Stimulated activated CD4-positive, alpha-beta T cell treated with anti-CD3 and anti-CD28 coated beads, TNF-alpha, amount 100 ng/mL, for 1 hour (primary cell): ENCODE data around the gene NKG7.

Experiments
- DNase-seq, 3 donors: peaks; one replicate each; pipeline ENCODE4 v3.0.0-alpha.2; 2020; ENCODE audit warnings: low read depth in 3 of 3, low spot score in 1 of 3

The NKG7 gene

DNA sequence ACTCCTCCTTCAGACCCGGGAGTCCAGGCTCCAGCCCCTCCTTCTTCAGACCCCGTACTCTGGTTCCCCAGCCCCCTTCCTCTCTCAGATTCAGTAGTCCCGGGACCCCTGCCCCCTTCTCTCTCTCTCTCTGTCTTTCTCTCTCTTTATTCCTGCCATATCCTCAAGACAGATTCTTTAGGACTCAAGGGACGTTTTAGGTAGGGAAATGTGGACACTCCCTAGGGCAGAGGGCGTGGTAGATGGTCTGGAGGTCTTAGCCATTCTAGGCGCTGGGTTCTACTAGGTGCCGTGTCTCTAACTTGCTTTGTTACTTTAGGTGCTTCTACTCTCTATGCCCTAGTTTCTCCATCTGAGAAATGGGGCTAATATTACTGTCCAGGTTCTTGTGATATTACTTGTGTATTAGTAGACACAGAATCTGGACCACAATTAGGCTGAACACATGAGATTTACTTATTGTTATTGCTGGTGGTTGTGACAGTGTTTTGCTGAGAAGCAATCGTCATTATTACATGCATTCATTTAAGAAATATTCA lies 18.7 kb upstream of the NKG7 start:
- DNase-seq: no peak

DNA sequence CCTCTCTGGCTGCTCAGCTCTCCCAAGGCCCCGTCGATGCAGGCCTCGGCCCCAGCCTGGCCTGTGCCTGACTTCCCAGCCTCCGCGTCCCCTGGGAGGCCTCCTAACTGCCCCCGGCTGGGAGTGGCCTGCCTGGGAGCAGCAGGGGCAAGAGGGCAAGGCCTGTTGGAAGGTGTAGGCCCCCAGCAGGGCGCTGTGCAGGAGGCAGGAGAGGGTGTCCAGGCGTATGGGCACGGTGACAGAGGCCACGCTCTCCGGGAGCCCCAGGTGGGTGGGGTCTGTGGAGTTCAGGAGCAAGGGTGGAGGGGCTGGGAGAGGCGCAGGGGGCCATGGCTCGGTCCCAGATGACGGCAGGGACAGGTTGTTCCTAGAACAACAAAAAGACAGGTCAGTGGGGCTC lies 16.7 kb upstream of the NKG7 start:
- DNase-seq: no peak

DNA sequence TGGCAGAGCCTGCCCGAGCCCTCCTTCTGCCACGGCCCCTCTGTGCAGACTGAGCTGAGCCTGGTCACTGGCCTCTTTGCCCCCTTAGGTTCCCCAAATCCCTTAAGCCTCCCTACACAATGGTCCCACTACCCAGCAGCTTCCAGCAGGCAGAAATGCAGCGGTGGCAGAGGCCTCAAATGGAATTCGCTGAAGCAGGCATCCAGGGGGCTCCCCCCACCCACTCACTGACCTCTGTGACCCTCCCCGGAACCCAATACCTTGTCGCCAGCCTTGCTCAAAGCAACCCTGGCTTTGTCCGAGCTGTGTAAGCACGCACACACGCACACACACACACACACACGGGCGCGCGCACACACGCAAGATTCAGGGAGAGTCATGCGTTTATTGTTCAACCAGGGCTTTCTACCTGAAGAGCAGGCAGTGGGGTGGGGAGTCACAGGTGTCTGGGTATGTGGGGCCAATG lies 15.5 kb upstream of the NKG7 start, which contains the start of gene LIM2:
LIM2 (minus strand) TSS at position 51 of the 466 bp plus-strand sequence. CDS start 531 bp downstream, outside the sequence.
- DNase-seq: no peak

DNA sequence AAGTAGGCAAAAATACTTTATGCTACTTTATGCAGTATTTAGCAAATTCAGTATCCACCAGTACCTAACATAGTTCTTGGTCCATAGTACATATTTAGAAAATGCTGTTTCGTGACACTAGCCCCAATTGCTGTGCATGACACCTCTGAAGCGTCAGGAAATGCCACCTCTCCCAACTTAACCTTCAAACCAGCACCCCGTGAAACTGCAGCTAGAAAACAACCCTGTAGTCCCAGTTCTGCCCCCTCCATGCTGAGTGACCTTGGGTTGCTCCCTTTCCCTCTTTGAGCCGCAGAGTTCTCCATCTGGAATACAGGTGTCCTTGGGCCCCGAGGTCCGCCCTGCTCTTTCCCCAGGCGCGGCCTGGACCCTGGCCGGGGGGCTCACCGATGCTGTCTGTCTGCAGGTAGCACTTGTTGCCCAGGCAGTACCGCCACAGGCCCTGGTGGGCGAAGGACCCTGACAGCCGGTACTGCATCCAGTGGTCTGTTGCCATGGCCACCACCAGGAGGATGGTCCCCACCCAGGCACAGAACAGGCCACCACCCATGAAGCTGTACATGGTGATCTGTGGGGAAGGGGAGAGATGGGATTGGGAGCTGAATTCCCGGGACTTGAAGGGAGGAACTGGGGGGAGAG lies 14.5 kb upstream of the NKG7 start:
- no peak for DNase-seq

DNA sequence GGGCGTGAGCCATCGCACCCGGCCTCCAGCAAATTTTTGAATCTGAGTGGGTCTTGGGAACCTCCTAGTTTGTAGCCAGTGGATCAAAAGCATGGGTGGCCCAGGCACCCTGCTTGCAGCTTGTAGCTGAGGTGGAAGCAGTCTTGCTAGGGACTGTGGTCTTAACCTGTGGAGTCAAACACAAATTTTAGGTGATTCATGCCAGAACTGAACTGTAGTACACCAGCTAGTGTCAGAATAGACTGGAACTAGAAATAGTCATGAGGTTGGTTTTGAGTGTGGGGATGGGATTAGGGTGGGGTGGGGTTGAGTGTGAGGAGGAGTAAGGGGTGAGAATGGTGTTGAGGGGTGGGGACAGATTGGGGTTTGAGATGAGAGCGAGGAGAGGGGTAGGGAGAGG lies 9.6 kb upstream of the NKG7 start:
- no peak for DNase-seq

DNA sequence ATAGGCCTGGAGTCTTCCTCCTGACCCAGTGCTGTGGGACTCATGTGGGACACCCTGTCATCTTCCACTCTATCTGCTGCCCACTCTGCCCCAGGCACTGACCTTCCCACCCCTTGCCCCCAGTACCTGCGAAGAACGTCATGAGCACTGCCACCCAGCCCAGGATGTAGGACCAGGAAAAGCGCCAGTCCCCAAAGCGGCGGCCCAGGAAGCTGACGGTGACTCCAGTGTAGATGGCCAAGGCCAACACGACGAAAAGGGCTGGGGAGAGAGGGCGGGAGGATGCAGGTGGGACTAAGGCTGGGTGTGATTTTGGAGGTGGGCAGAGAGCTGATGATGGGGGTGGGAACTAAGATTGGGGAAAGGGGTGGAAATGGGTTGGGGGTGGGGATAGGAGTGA lies 7.9 kb upstream of the NKG7 start:
- no peak for DNase-seq

DNA sequence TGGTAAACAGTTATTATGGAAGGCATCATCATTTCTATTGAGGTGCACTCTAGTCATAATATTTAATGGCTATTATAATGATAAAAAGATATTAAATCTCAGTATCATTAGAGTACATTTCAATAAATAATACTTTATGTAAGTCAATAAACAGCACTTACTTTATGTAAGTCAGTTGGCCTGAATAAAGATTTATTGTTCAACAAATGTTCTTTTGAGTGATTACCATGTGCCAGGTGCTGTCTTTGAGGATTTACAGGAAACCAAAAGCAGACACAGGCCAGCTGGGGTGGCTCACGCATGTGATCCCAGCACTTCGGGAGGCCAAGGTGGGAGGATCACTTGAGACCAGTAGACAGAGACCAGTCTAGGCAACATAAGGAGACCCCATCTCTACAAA lies 5.0 kb upstream of the NKG7 start:
- no peak for DNase-seq

DNA sequence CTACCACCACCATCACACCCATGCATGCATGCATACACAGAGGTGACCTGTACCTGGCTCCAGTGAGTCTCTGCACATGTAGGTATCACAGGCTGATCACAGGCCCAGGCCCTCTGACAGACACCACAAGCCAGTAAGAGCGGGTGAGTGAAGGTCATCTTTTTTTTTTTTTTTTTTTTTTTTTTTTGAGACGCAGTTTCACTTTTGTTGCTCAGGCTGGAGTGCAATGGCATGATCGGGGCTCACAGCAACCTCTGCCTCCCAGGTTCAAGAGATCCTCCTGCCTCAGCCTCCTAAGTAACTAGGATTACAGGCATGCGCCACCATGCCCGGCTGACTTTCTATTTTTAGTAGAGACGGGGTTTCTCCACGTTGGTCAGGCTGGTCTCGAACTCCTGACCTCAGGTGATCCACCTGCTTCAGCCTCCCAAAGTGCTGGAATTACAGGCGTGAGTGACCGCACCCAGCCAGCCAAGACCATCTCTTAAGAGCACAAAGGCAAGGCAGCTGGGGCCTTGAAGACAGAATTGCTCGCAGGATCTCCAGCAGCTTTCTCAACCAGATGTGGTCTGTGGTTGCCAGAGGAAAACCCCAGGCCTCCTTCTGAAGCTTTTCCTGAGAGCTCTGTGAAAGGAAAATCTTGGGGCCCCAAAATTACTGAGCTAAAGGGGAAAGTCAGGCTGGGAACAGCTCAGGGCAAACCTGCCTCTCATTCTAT lies 3.2 kb upstream of the NKG7 start:
- no peak for DNase-seq

DNA sequence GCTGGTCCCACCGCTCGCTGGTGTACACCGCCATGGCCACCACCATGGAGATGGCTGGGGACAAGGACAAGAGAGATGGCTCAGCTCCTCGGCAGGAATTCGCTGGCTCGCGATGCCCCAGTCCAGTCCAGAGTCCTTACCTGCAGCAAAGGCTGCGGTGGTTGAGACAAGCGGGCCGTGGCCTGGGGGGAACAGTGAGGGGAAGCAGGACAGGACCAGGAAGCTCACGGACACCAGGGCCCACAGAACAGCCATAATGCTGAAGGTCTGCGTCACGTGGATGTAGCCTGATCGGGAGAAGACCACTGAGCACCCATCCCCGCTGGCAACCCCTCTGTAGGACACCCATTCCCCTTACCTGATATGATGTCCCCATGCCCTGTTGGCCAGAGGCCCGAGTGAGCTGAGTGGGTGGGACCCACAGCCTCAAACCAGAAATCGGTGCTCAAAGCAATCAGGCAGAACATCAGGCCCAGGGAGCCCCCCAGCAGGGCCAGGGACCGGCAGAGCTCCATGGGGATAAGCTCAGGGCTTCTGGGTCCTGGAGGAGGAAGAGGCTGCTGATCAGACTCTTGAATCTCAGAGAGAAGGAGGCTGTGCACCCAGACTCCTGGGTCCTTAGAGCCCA lies 319 bp downstream of the NKG7 start:
- DNase-seq: no peak

DNA sequence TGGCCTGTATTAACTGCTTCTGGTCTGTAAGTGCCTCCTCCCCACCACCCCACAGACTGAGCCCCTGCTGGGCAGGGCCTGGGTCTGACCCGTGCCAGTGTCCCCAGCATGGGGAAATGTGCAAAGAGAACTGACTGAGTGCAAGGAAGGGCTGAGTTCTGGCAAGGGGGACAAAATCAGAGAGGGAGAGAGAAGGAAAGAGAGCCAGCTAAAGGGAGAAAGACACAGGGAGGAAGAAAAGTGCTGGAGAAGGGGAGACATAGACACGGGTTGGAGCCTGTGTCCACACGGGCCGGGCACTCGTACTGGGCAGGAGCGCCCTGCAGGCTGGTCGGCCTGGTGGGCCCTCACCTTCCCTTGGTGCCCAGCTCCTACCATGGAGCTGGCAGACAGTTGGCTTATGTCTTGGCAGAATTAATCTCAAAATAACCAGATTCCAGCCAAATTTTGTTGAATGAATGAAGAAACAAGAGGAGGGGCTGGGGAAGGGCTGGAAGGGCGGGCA lies 1.2 kb downstream of the NKG7 start:
- DNase-seq: no peak

DNA sequence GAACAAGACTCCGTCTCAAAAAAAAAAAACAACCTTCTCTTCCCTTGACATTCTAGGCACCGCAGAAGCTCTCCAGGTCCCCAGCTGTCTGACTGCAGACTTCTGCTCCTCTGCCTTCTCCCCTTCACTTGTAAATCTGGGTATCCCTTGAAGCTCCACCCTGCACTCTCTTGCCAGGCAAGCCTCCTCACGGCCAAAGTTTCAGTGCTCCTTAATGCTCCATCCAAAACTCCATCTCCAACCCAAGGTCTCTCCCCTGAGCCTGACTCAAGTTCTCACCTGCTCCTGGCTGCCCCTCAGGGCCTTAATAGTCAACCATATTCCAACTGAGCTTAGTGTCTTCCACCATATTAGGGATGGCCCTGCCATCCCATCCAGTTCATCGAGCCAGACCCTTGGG lies 2.2 kb downstream of the NKG7 start:
- no peak for DNase-seq

DNA sequence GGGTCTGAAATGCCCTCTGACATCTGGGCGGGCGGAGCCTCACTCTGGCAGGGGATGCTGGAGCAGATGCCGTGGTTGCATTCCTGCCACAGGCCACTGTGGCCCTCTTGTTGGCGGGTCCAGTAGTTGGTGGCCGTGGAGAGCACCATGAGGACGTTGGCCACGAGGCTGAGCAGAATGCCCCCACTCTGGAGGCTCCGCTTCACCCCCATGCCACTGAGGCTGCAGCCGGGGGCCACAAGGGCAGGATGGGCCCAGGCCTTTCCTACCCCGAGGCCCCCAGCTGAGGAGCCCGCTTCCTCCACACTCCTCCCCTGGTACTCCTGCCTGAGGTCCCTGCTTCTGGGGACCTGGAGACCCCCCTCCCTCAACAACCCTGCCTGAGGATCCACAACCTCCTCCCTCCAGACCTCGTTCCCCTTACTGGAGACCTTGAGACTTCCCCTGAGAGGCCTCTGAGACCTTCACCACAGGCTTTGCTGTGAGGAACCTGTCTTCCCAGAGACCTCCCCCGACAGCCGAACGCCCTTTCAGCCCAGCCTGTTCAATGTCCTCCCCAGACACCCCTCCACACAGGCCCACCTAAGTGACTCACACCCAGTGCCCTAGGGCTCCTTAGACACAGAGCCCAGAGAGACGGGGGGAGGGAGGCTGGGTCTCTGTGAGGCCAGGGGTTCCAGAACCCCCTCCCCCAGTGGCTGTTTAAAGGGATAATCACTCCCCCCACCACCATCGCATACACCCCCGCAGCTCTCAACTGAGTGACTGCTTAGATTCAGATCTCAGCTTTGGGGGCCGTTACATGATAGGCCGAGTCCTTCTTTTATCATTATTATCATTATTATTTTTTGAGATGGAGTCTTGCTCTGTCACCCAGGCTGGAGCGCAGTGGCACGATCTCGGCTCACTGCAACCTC lies 3.8 kb downstream of the NKG7 start, which contains the start of gene CLDND2:
CLDND2 (minus strand) TSS at position 638 of the 917 bp plus-strand sequence; CDS start at position 212, 426 bp downstream.
- no peak for DNase-seq

DNA sequence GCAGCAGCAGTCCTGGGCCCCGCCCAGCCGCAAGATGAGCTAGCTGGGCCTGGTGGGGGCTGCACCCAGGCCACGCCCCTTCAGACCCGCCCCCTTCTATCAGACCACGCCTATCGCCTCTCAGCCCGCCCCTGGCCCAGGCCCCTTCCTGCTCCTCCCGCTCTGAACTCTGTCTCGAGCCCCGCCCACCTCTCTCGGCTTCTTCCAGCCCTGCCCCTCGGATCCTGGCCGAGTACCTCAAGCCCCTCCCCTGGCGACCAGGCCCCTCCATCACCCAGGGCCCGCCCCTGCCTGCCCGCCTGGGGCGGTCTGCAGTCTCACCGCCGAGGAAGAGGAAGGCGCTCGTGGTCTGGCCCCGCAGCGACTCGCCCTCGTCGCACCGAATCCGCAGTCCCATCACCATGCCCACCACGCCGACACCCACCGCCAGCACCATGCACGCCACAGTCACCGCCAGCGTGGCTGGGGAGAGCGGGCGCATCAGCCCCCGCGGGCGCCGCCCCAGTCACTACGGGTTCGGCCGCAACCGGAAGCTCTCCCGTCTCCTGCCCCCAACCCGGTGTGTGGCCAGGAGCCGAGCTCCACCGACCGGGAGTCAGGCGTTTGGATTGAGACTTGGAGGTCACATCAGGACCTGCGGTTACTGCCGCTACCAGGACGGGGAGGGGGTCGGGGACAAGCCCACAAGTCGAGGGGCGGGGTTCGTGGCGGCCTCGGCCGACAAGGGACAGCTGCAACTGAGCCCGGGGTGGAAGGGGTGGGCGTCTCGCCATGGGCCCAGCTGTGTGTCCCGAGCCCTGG lies 4.7 kb downstream of the NKG7 start:
- peak; percentile 88 to 98 (median 90) for DNase-seq

DNA sequence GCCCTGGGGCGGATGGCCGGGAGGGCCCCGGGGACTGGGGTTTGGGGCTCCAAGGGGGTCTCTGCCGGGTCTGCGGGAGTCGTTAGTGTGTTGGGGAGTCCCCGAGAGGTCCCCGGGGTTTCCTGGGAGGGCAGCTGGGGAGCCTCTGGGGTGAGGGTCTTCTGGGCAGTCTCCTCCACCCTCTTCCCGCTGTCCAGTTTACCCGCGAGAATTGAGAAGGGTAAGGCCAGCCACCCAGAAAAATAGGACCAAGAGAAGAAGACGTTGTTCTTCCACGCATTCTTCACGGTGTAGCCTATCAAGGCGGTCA lies 5.2 kb downstream of the NKG7 start:
- DNase-seq: no peak

DNA sequence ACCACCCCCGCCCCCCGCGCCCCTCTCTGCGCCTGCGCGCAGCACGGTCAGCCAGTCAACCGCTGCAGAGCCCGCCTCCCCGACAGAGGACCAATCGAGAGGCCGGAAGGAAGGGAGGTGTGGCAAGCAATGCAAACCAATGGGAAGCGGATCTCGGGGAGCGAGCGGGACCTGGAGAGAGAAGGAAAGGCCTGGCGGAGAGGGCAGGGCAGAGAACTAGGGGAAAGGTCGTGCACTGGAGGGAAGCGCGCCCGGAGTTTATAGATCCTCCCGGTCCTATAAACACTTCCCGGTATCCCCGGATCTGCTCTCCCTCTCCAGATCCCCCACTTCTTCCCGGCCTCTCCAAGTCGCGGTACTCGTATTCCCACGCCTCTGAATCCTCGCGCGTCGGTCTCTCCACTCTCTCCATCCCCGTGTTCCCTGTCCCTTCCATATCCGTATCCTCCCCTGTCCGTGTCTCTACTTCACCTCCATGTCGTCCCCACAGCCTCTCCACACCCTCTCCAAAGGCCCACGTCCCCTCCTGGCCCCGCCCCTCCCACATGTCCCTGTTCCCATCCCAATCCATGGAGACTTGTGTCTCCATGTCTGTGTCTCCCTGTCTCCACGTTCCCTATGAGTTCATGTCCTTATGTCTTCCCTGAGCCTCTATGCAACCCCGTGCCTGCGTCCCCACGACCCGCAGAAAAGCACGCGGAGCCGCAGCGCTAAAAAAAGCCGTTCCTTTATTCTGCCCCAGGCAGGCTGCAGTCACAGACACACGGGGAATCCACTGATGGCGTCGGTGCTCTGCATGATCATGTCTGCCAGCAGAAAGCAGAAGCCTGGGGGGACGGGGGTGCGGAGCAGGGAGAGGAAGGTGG lies 5.8 kb downstream of the NKG7 start:
- DNase-seq: peak; percentile 83 to 85 (median 84)

DNA sequence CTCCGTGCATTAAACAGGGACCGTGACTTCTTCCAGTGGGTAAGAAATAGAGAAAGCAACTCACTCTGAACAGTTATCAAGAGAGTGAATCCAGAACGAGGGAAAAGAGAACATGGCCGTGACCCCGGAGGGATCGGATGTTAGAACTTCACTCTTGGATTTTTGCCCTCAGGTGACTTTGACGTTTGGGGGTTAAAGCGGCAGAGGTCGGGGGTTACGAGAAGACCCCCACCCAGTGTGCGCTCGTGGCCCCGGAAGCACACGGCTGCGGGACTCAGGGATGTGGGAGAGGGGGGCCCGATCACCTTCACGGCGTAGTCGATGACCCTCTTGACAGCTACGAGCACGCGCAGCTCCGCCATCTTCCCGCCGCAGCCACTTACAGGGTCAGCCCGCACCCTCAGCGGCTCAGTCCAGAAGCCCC lies 6.5 kb downstream of the NKG7 start, which contains the start of gene ETFB:
ETFB (minus strand) TSS at position 424 of the 424 bp plus-strand sequence; CDS start at position 362, 62 bp downstream.
- DNase-seq: no peak

DNA sequence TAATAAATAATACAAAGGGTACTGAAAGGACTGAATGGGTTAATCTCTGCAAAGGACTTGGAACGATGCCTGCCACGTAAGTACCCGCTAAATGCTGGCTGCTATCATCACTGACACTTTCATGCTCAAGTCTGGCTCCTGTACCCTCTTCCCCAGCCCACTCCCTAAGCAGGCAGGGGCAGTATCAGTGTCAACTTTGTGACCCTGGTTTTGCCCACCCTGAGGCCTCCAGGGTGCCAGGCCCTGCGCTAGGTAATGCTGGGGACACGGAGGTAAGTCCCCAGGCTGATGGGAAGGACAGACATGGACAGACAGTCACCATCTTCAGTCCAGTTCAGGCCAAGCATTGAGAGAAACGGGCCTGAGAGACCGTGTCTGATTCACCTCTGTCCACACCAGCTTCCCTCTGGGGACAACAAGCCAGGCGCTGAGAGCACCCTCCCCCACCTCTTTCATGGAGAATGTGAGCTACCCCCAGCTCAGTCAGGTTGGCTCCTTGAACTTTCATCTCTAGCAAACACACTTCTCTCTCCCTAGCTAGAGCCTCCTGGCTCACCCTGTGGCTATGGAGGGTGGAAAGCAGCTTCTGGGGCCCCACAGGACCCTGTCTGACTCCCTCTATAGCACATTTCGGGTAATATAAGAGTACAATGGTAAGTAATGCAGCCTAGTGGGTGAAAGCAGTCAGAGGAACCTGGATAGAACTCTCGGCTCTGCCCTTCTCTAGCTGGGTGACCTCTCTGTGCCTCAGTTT lies 7.1 kb downstream of the NKG7 start:
- DNase-seq: no peak
